GM12875 (cell line): Measurements from ENCODE around the gene ZNF285.
"Not testable (repeated sequence)": the region's sequence is repeated elsewhere in the genome, so short reads cannot be mapped to it uniquely, and the experiment has no call there.

Experiments used
- H3K4me3 ChIP-seq: one replicate; pipeline ENCODE4 v1.5.1; 2011; ENCODE audit warnings: low read depth, low read length, control low read depth
- CTCF ChIP-seq: IDR thresholded peaks from 2 replicates; pipeline ENCODE4 v1.5.1; 2011; ENCODE audit warnings: low read depth, mild to moderate bottlenecking, control low read depth, inconsistent platforms, low read length, moderate library complexity, borderline replicate concordance; ENCODE audit not compliant: insufficient read depth

Gene ZNF285

GRCh38 chr19:44341794-44342193, 59.6 kb downstream of the ZNF285 start:
- H3K4me3 ChIP-seq = no peak overlapping the region
- no peak for TF ChIP-seq CTCF

GRCh38 chr19:44334639-44335038, 66.8 kb downstream of the ZNF285 start:
- H3K4me3 ChIP-seq = not testable (repeated sequence)
